ENCODE data around the gene KXD1. TPM values are rescaled to one million over a fixed set of nuclear protein-coding genes. Genes with fewer than 3 reads are reported as not detected.
"Not testable (repeated sequence)": the region's sequence is repeated elsewhere in the genome, so short reads cannot be mapped to it uniquely, and the experiment has no call there.

KXD1 gene
- total RNA-seq, 1 donor from 2014 or later, result 68.3 TPM

DNA sequence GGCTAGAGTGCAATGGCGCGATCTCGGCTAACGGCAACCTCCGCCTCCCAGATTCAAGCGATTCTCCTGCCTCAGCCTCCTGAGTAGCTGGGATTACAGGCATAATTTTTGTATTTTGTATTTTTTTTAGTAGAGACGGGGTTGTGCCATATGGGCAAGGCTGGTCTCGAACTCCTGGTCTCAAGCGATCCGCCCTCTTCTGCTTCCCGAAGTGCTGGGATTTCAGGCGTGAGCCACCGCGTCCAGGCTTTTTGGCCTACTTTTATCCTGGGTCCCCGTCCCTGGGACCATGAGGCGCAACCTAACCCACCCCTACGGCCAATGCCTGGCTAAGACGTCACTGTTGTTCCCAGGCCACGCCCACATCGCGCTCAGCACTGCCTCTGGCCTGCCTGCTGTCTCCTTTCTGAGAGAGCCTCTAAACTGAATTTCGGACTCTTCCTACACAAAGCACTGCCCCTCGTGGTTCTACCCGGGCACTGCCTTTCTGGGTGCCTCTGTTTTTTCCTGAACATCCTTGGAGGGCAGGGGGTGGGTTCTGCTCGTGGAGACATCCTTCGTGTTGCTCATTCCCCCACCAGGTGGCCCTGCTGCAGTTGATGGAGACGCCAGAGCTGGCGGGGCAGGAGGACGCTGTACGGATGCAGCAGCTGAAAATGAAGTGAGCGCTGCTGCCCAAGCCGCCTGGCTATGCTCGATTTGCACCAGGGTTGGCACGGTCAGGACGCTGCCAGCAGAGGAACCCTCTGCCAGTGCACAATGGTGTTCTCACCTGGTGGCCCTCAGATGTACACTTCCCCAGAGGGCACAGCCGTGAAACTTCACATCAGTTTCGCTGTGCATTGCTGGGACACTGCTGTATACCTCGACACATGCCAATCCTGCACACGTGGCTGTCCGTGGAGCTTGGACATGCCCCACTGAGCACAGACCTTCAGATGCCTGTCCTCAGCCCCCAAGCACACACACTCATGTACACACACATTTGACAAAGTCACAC lies 32.9 kb downstream of the KXD1 start:
- Histone ChIP-seq H3K36me3 (peaks cover 15% of the 10 kb centered on the region), H3K27ac (no peak overlapping the region), H3K9me3 (no peaks in the 10 kb centered on the region), H3K4me3 (no peak overlapping the region), H3K4me1 (peaks cover 28% of the 10 kb centered on the region), H3K27me3 (no peaks in the 10 kb centered on the region)
- TF ChIP-seq, protein P1, sequence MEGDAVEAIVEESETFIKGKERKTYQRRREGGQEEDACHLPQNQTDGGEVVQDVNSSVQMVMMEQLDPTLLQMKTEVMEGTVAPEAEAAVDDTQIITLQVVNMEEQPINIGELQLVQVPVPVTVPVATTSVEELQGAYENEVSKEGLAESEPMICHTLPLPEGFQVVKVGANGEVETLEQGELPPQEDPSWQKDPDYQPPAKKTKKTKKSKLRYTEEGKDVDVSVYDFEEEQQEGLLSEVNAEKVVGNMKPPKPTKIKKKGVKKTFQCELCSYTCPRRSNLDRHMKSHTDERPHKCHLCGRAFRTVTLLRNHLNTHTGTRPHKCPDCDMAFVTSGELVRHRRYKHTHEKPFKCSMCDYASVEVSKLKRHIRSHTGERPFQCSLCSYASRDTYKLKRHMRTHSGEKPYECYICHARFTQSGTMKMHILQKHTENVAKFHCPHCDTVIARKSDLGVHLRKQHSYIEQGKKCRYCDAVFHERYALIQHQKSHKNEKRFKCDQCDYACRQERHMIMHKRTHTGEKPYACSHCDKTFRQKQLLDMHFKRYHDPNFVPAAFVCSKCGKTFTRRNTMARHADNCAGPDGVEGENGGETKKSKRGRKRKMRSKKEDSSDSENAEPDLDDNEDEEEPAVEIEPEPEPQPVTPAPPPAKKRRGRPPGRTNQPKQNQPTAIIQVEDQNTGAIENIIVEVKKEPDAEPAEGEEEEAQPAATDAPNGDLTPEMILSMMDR (IDR thresholded peaks at IDR 0.05), result no peak
- ATAC-seq, result no peak
- intact Hi-C loops (cut with DNase I), result loop anchor here (10.0 kb wide), 1 partner anchor 264 kb away; no protein-coding TSS in a partner anchor
- peak; percentile 62 for DNase-seq

- ATAC-seq, result no peak
- Histone ChIP-seq H3K27ac (no peak overlapping the region), H3K9me3 (no peaks in the 10 kb centered on the region), H3K4me1 (peaks cover 26% of the 10 kb centered on the region), H3K4me3 (no peak overlapping the region), H3K27me3 (no peaks in the 10 kb centered on the region), H3K36me3 (peaks cover 15% of the 10 kb centered on the region)
- DNase-seq, result no peak
- intact Hi-C loops (cut with DNase I), result loop anchor here (10.0 kb wide), 1 partner anchor 263 kb away; no protein-coding TSS in a partner anchor
- TF ChIP-seq, protein P1 (IDR thresholded peaks at IDR 0.05), result no peak
Measured at GRCh38 chr19:18591735-18592385, 34.2 kb downstream of the KXD1 start.

DNA sequence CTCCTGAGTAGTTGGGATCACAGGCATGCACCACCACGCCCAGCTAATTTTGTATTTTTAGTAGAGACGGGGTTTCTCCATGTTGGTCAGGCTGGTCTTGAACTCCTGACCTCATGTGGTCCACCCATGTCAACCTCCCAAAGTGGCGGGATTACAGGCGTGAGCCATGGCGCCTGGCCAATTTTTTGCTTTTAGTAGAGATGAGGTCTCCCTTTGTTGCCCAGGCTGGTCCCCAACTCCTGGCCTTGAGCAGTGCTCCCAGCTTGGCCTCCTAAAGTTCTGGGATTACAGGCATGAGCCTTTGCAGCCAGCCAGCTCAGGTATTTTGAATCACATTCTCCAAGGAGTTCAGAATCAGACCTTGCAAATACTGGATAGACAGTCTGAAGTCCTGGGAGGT lies 35.1 kb downstream of the KXD1 start:
- peaks cover 26% of the 10 kb centered on the region for H3K4me1 ChIP-seq
- intact Hi-C loops (cut with DNase I), result loop anchor here (10.0 kb wide), 1 partner anchor 262 kb away; no protein-coding TSS in a partner anchor
- DNase-seq, H3K9me3 ChIP-seq, H3K4me3 ChIP-seq, ATAC-seq, H3K27me3 ChIP-seq, H3K27ac ChIP-seq: not testable (repeated sequence)
- peaks cover 15% of the 10 kb centered on the region for H3K36me3 ChIP-seq

DNA sequence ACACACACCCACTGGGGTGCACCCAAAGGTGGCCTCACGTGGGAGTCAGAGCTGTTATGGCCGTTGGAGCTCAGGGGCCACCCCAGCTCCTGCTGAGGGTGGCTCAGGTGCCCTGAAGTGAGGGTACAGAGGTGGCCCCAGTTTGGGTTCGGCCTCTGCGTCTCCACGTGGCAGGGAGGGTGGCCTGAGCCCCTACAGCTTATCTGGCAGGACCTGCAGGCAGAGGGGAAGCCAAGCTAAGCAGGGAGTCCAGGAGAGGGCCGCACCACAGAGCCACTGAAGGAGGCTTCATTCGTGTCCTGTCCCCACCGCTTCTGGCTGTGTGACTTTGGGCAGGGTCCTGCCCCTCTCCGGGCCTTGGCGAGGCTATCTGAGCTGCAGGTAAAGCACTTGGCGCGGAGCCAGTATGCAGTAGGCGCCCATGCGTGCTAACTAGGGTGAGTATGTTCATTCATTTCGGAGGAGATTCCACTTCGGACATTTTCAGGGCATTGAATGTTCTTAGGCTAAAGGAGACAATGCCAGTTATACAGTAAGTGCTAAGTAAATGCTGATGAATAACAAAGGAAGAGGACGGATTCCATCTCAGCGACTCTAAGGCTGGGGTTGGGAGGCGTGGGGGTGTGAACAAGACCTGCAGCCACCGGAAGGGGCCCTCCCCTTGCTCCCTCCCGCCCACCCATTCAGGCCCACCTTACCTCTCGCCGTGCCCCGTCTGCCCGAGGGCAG lies 35.9 kb downstream of the KXD1 start:
- peaks cover 4% of the 10 kb centered on the region for H3K27me3 ChIP-seq
- H3K4me3 ChIP-seq, result no peak overlapping the region
- TF ChIP-seq, protein P1 (IDR thresholded peaks at IDR 0.05), result no peak
- peak; percentile 63 for DNase-seq
- ATAC-seq, result no peak
- no peaks in the 10 kb centered on the region for H3K9me3 ChIP-seq
- H3K36me3 ChIP-seq, result peaks cover 15% of the 10 kb centered on the region
- peaks cover 21% of the 10 kb centered on the region for H3K4me1 ChIP-seq
- no peak overlapping the region for H3K27ac ChIP-seq
- intact Hi-C loops (cut with DNase I), result loop anchor here (10.0 kb wide), 1 partner anchor 261 kb away; no protein-coding TSS in a partner anchor

GRCh38 chr19:18594096-18594823 lies 36.6 kb downstream of the KXD1 start:
- peak; percentile 87 for ATAC-seq
- Histone ChIP-seq H3K36me3 (peaks cover 15% of the 10 kb centered on the region), H3K9me3 (no peaks in the 10 kb centered on the region), H3K27me3 (peaks cover 10% of the 10 kb centered on the region), H3K4me1 (peaks cover 21% of the 10 kb centered on the region), H3K4me3 (peak overlapping the region; percentile 38), H3K27ac (no peak overlapping the region)
- DNase-seq, result peak; percentile 84
- intact Hi-C loops (cut with DNase I), result loop anchor here (10.0 kb wide), 1 partner anchor 261 kb away; no protein-coding TSS in a partner anchor
- TF ChIP-seq, protein P1 (IDR thresholded peaks at IDR 0.05), result peak; percentile 82
